HUES48 (cell line): ENCODE measurements around the gene TEX35.

Source experiments
- H3K27ac ChIP-seq: one replicate; pipeline ENCODE4 v1.7.0; 2013; ENCODE audit warnings: low read depth, low read length, inconsistent platforms
- H3K27me3 ChIP-seq: 2 replicates; pipeline ENCODE4 v1.6.1; 2013; ENCODE audit warnings: mild to moderate bottlenecking, low read length; ENCODE audit not compliant: control insufficient read depth, insufficient read depth
- H3K36me3 ChIP-seq: 2 replicates; pipeline ENCODE4 v1.6.1; 2013; ENCODE audit warnings: low read length; ENCODE audit not compliant: control insufficient read depth, insufficient read depth
- H3K4me1 ChIP-seq: 2 replicates; pipeline ENCODE4 v1.6.1; 2013; ENCODE audit warnings: mild to moderate bottlenecking, low read length; ENCODE audit not compliant: control insufficient read depth, insufficient read depth
- H3K4me3 ChIP-seq: 2 replicates; pipeline ENCODE4 v1.5.1; 2013; ENCODE audit warnings: mild to moderate bottlenecking, low read depth, low read length
- H3K9ac ChIP-seq: 2 replicates; pipeline ENCODE4 v1.6.1; 2013; ENCODE audit warnings: mild to moderate bottlenecking, low read depth, low read length, moderate library complexity
- H3K9me3 ChIP-seq: 2 replicates; pipeline ENCODE4 v1.6.1; 2013; ENCODE audit warnings: low read length; ENCODE audit not compliant: control insufficient read depth, insufficient read depth

Gene TEX35

GRCh38 chr1:178512566-178513277 is at the start of gene TEX35:
TSS of gene TEX35 (plus strand) at chr1:178513109. CDS start at chr1:178513189, 80 bp downstream.
- no peaks in the 10 kb centered on the region for H3K36me3 ChIP-seq
- no peak within 1 kb of the TSS for H3K9ac ChIP-seq
- no peak within 1 kb of the TSS for H3K4me3 ChIP-seq
- no peak within 1 kb of the TSS for H3K27ac ChIP-seq
- H3K4me1 ChIP-seq: no peaks in the 10 kb centered on the region
- H3K9me3 ChIP-seq: no peaks in the 10 kb centered on the region
- no peaks in the 10 kb centered on the region for H3K27me3 ChIP-seq

DNA sequence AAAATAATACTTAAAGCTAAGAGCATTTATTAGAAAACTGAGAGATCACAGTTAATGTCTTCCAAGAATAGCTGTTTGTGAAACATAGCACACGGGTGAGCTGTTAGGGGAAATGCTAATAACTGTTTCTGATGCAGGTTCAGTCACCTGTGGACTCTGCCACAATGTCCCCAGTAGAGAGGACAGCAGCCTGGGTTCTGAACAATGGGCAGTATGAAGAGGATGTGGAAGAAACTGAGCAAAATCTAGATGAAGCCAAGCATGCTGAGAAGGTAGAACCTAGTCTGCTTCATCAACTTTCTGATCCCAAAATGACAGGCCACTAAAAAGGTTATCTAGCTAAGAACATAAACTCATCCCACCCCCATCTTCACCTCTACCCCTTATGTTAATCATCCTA is 48.8 kb upstream of the TEX35 start:
- Histone ChIP-seq H3K4me1 (peaks cover 5% of the 10 kb centered on the region; the same call in 1 of the 2 replicates), H3K9ac (no peak overlapping the region), H3K27ac (no peak overlapping the region), H3K36me3 (peaks cover 49% of the 10 kb centered on the region), H3K27me3 (no peaks in the 10 kb centered on the region), H3K9me3 (no peaks in the 10 kb centered on the region), H3K4me3 (no peak overlapping the region)

DNA sequence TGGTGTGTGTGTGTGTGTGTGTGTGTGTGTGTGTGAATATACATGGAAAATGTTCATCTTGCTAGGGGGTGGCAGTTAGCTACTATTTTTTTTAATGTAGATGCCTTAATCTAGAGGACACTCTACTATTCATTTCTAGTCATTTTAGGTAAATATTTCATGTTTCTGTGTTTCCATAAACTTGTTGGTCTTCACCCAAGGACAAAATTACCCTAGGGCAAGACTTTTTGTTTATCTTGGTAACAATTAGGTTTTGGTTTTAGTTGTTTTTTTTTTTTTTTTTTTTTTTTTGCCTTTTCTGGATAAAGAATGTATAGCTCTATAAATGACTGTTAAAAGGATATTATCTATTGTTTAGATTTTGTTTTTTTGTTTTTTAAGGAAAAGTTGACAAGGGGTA is 48.3 kb upstream of the TEX35 start:
- H3K4me3 ChIP-seq: no peak overlapping the region

DNA sequence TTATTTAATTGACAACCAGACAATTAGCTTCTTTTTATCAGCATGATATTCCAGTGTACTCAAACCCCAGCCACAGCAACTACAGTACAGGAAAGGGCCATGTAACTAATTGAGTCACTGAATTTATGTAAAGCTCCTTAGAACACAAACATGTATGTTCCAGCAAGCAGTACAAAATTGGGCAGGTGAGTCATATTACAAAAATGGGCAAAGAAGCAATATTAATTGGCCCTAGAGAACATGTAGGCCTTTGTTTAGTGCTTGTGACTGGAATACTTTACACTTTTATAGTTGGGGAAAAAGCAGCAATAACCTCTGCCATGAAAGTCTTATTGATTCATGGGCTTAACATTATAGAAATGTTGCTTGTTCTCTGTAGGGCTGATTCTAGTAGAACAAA is 47.9 kb upstream of the TEX35 start:
- no peak overlapping the region for H3K9ac ChIP-seq
- no peaks in the 10 kb centered on the region for H3K9me3 ChIP-seq
- peaks cover 5% of the 10 kb centered on the region; the same call in 1 of the 2 replicates for H3K4me1 ChIP-seq
- no peaks in the 10 kb centered on the region for H3K27me3 ChIP-seq
- peaks cover 57% of the 10 kb centered on the region for H3K36me3 ChIP-seq
- H3K27ac ChIP-seq: no peak overlapping the region
- H3K4me3 ChIP-seq: no peak overlapping the region

More for the DNA sequence above, 48.3 kb upstream of the TEX35 start:
- peaks cover 53% of the 10 kb centered on the region for H3K36me3 ChIP-seq
- H3K4me1 ChIP-seq: peaks cover 5% of the 10 kb centered on the region; the same call in 1 of the 2 replicates
- H3K27me3 ChIP-seq: no peaks in the 10 kb centered on the region
- no peaks in the 10 kb centered on the region for H3K9me3 ChIP-seq
- H3K9ac ChIP-seq: no peak overlapping the region
- H3K27ac ChIP-seq: no peak overlapping the region

GRCh38 chr1:178467837-178468236 is 45.1 kb upstream of the TEX35 start:
- H3K4me1 ChIP-seq: no peaks in the 10 kb centered on the region; the same call in 1 of the 2 replicates
- H3K27ac ChIP-seq: no peak overlapping the region
- H3K36me3 ChIP-seq: peaks cover 70% of the 10 kb centered on the region
- no peaks in the 10 kb centered on the region for H3K9me3 ChIP-seq
- no peak overlapping the region for H3K4me3 ChIP-seq
- no peak overlapping the region for H3K9ac ChIP-seq
- no peaks in the 10 kb centered on the region for H3K27me3 ChIP-seq

DNA sequence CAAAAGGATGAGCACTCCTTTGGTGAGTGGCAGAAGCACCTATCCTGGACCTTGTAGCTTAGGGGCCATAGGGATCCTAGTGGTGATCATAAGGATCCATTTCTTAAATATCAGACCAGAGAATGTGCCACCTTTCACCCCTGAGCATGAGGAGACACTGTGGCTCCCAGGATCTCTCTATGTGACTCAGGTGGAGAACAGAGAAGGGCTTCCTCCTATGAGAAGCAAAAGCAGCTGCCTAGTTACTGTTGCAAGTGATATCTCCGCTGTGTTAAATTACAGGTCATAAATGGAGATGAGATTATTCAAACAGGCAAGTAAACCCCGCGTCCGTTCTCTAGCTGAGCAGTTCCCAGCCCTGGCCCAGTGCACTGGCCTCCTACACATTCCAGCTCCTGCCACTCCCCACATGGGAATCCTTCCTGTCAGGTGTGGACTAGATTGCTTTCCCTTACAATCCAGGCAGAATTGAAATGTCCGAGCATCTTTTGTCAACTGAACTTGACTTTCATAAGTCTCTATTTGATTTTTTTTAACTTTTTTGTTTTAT is 42.4 kb upstream of the TEX35 start:
- peaks cover 81% of the 10 kb centered on the region for H3K36me3 ChIP-seq
- no peak overlapping the region for H3K9ac ChIP-seq
- no peak overlapping the region for H3K27ac ChIP-seq
- no peaks in the 10 kb centered on the region for H3K9me3 ChIP-seq
- H3K4me3 ChIP-seq: no peak overlapping the region
- H3K27me3 ChIP-seq: no peaks in the 10 kb centered on the region
- H3K4me1 ChIP-seq: no peaks in the 10 kb centered on the region; the same call in 1 of the 2 replicates

DNA sequence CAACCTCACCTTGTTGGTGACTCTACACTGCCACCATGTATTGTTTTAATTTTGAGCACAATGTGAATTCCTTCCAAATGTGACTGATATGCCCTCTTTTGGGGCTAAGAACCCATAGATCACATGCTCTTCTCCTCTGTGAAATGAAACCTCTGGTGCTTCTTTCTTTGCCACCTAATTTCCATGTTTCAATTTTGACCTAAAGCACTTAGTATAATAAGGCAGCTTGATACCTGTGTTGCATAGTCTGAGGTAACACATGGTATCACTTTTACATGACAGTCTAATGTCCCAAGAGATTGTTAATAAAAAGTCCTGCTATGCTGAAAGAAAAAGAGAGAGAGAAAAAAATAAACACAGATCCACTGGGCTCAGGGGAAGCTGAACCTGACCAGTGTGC is 40.4 kb upstream of the TEX35 start:
- H3K4me3 ChIP-seq: no peak overlapping the region
- no peaks in the 10 kb centered on the region for H3K9me3 ChIP-seq
- no peak overlapping the region for H3K27ac ChIP-seq
- H3K4me1 ChIP-seq: peaks cover 19% of the 10 kb centered on the region; the same call in 1 of the 2 replicates
- H3K27me3 ChIP-seq: no peaks in the 10 kb centered on the region
- peaks cover 64% of the 10 kb centered on the region for H3K36me3 ChIP-seq
- no peak overlapping the region for H3K9ac ChIP-seq

DNA sequence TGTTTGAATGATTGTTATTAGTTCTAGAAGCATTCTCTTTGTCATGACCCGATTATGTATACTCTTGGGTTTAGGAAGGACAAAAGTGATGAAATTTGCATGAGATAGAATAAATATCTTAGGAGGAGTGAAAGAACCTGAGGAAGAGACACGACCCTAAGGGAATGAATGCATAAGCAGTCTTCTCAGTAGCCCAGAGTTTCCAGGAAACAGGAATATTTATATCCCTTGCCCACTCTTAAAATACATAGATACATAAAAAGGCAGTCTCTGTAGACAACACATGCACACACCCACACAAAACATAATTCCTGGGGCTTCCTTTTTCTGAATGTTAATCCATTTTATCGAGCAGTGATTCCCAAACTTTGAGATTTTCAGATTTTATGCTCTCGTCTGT is 35.5 kb upstream of the TEX35 start:
- no peak overlapping the region for H3K9ac ChIP-seq
- H3K4me1 ChIP-seq: peaks cover 19% of the 10 kb centered on the region; the same call in 1 of the 2 replicates
- no peak overlapping the region for H3K4me3 ChIP-seq
- no peak overlapping the region for H3K27ac ChIP-seq
- H3K36me3 ChIP-seq: peaks cover 31% of the 10 kb centered on the region
- H3K9me3 ChIP-seq: no peaks in the 10 kb centered on the region
- no peaks in the 10 kb centered on the region for H3K27me3 ChIP-seq

DNA sequence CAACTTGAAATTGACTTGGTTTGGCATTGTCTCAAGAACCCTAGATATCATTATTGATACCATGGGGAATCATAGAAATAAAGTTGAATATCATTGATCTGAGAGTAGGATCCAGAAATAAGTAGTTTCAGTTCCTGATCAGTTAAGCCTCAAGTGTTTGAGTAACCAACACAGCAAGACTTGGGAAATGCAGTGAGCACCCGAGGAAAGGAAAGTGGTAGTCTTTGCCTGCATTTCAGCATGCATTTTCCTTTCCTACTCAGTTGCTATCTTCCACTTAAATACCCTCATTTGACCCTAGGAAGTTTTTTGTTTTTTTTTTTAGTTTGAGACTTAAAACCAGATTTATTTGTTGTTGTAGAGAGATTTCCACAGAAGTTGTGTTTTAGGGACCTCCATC is 35.1 kb upstream of the TEX35 start:
- no peak overlapping the region for H3K9ac ChIP-seq
- H3K27me3 ChIP-seq: no peaks in the 10 kb centered on the region
- no peak overlapping the region for H3K27ac ChIP-seq
- H3K4me1 ChIP-seq: peaks cover 19% of the 10 kb centered on the region; the same call in 1 of the 2 replicates
- peaks cover 27% of the 10 kb centered on the region for H3K36me3 ChIP-seq
- no peaks in the 10 kb centered on the region for H3K9me3 ChIP-seq
- H3K4me3 ChIP-seq: no peak overlapping the region

GRCh38 chr1:178483251-178483957 is 29.5 kb upstream of the TEX35 start:
- H3K9ac ChIP-seq: no peak overlapping the region
- no peaks in the 10 kb centered on the region for H3K27me3 ChIP-seq
- H3K9me3 ChIP-seq: no peaks in the 10 kb centered on the region

DNA sequence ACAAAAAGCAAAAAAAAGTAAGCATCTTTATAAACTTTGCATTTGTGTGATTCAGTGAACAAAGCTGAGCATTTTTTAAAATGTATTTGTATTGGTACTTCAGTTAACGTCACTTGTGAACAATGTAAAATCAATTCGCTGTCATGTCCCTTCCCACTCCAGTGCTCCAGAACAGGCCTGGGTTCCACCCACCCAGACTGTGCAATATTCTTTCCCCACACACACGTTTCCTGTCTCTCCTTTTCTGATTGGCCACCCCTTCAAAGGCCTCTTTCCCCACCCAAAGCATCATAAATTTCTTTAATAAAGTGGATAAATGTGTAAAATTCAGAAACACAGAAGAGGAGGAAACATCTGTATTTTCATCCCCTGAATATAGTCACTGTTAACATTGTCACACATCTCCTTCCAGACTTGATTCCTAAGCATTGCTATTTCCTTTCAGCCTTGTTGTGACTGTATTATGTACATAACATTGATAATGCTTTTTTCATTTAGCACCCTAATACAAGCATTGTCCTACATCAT is 28.1 kb upstream of the TEX35 start:
- H3K4me1 ChIP-seq: no peaks in the 10 kb centered on the region
- no peaks in the 10 kb centered on the region for H3K27me3 ChIP-seq
- H3K9ac ChIP-seq: no peak overlapping the region
- no peaks in the 10 kb centered on the region for H3K9me3 ChIP-seq
- no peaks in the 10 kb centered on the region for H3K36me3 ChIP-seq
- no peak overlapping the region for H3K4me3 ChIP-seq
- H3K27ac ChIP-seq: no peak overlapping the region

More at GRCh38 chr1:178483251-178483957, 29.5 kb upstream of the TEX35 start:
- Histone ChIP-seq H3K4me3 (no peak overlapping the region), H3K36me3 (no peaks in the 10 kb centered on the region), H3K4me1 (no peaks in the 10 kb centered on the region), H3K27ac (no peak overlapping the region)
